SK-N-SH (cell line): ENCODE data around the gene PIK3CA. TPM values are rescaled to one million over a fixed set of nuclear protein-coding genes. Genes with fewer than 3 reads are reported as not detected.

Experiments
- CTCF ChIA-PET: fragments of 300-600, 350-600 bp; formaldehyde crosslinking; extraction: SDS; loops from one replicate; lab custom pipeline; 2021; lab: Yijun Ruan, JAX
- POLR2A ChIA-PET: fragments of 350-600 bp; sonication (Branson Sonifier 250); formaldehyde crosslinking; extraction: SDS; loops from one replicate; lab custom pipeline; 2020; ENCODE audit warnings: antibody characterized with exemption, inconsistent platforms; lab: Yijun Ruan, JAX
- DNase-seq: peaks from one replicate; pipeline ENCODE4 v3.0.0; 2012
- H2AFZ ChIP-seq: fragments of 200-600 bp; sonication (generic); 2 replicates; pipeline ENCODE4 v1.8.1; 2016; ENCODE audit warnings: antibody characterized with exemption, mild to moderate bottlenecking, low read depth
- H3F3A ChIP-seq: fragments of 200-600 bp; sonication (generic); replicated peaks from 2 replicates; pipeline ENCODE3; 2016; ENCODE audit warnings: antibody characterized with exemption, mild to moderate bottlenecking; ENCODE audit not compliant: insufficient read depth
- H3K27ac ChIP-seq, 2 experiments: fragments of 200-500 bp in 1 of 2; fragments of 200-600 bp in 1 of 2; sonication (Bioruptor generic) in 1 of 2; sonication (generic), shearing (Covaris generic) in 1 of 2; 2 replicates each; pipeline versions ENCODE4 v1.5.1 to v1.6.1; 2014 to 2016; ENCODE audit warnings: low read depth in 2 of 2, inconsistent platforms in 1 of 2, low read length in 1 of 2, mild to moderate bottlenecking in 1 of 2, mixed read lengths in 1 of 2
- H3K27me3 ChIP-seq: fragments of 200-600 bp; sonication (generic), shearing (Covaris generic); 2 replicates; pipeline ENCODE4 v1.6.1; 2016; ENCODE audit warnings: mixed run types; ENCODE audit not compliant: insufficient read depth
- H3K36me3 ChIP-seq, 2 experiments: fragments of 200-500 bp in 1 of 2; fragments of 200-600 bp in 1 of 2; sonication (Bioruptor generic) in 1 of 2; sonication (generic) in 1 of 2; replicated peaks in 1 of 2; 2 replicates each; pipeline versions ENCODE3 to v1.5.1; 2014 to 2016; ENCODE audit warnings: low read length in 1 of 2, mild to moderate bottlenecking in 1 of 2; ENCODE audit not compliant: insufficient read depth in 2 of 2, control insufficient read depth in 1 of 2
- H3K4me1 ChIP-seq, 2 experiments: fragments of 200-500 bp in 1 of 2; fragments of 200-600 bp in 1 of 2; sonication (Bioruptor generic) in 1 of 2; sonication (generic), shearing (Covaris generic) in 1 of 2; 2 replicates each; pipeline versions ENCODE4 v1.5.1 to v1.6.1; 2014 to 2016; ENCODE audit warnings: low read depth in 1 of 2, low read length in 1 of 2, mixed run types in 1 of 2; ENCODE audit not compliant: insufficient read depth in 2 of 2, control insufficient read depth in 1 of 2
- H3K4me2 ChIP-seq: fragments of 200-600 bp; sonication (generic), shearing (Covaris generic); 2 replicates; pipeline ENCODE4 v1.6.1; 2017; ENCODE audit warnings: mixed run types
- H3K4me3 ChIP-seq, 2 experiments: fragments of 200-500 bp in 1 of 2; fragments of 200-600 bp in 1 of 2; sonication (Bioruptor generic) in 1 of 2; sonication (generic), shearing (Covaris generic) in 1 of 2; 2 replicates each; pipeline versions ENCODE4 v1.5.1 to v1.8.1; 2014 to 2016; ENCODE audit warnings: low read depth in 2 of 2, inconsistent platforms in 1 of 2, low read length in 1 of 2, mild to moderate bottlenecking in 1 of 2, mixed read lengths in 1 of 2, moderate library complexity in 1 of 2
- H3K79me2 ChIP-seq: fragments of 200-600 bp; sonication (generic); 2 replicates; pipeline ENCODE4 v1.8.1; 2017; ENCODE audit warnings: mild to moderate bottlenecking; ENCODE audit not compliant: insufficient read depth
- H3K9ac ChIP-seq: fragments of 200-600 bp; sonication (generic); 2 replicates; pipeline ENCODE4 v1.6.1; 2017; ENCODE audit warnings: mixed run types
- H3K9me2 ChIP-seq: fragments of 200-600 bp; sonication (generic); 2 replicates; pipeline ENCODE4 v1.6.1; 2017; ENCODE audit warnings: mixed run types
- H3K9me3 ChIP-seq: fragments of 200-600 bp; sonication (generic); 2 replicates; pipeline ENCODE4 v1.6.1; 2017; ENCODE audit warnings: mixed run types, mild to moderate bottlenecking, moderate library complexity
- H4K20me1 ChIP-seq: fragments of 200-600 bp; sonication (generic); 2 replicates; pipeline ENCODE4 v1.6.1; 2017; ENCODE audit warnings: mild to moderate bottlenecking, mixed run types; ENCODE audit not compliant: insufficient read depth
- FOXJ3 ChIP-seq: sonication (generic); formaldehyde crosslinking; IDR thresholded peaks from 2 replicates; pipeline ENCODE4 v1.5.1; 2020; ENCODE audit warnings: mild to moderate bottlenecking, missing genetic modification reagents
- FOXM1 ChIP-seq: IDR thresholded peaks from 2 replicates; pipeline ENCODE4 v1.4.0; 2012; ENCODE audit warnings: low read depth, mild to moderate bottlenecking
- MXI1 ChIP-seq: IDR thresholded peaks from 2 replicates; pipeline ENCODE4 v1.6.1; 2012; ENCODE audit warnings: mild to moderate bottlenecking, low read depth, low read length, improper control_type of control experiment
- NFIC ChIP-seq: IDR thresholded peaks from 2 replicates; pipeline ENCODE4 v1.4.0; 2012; ENCODE audit warnings: borderline replicate concordance
- SMC3 ChIP-seq: IDR thresholded peaks from 2 replicates; pipeline ENCODE4 v1.6.1; 2012; ENCODE audit warnings: low read depth, low read length, improper control_type of control experiment
- ZBTB33 ChIP-seq: IDR thresholded peaks from 2 replicates; pipeline ENCODE4 v1.4.0; 2012; ENCODE audit warnings: low read depth, borderline replicate concordance
- WGBS: methylation state at CpG from one replicate; pipeline ENCODE4 v1.1.6; 2017; ENCODE audit warnings: low lambda C conversion rate; 5-methylcytosine and 5-hydroxymethylcytosine counted together
- polyA plus RNA-seq, 3 experiments: library from polyadenylated mRNA; depleted of rRNA; stranded (reverse); fragments of >200 nt; gene quantifications; 2 replicates each; pipeline ENCODE4 v1.2.3, GENCODE V29; 2012
- TF ChIP-seq, protein P1 (sequence below): fragments of 200-600 bp; sonication (generic); IDR thresholded peaks from 2 replicates; pipeline ENCODE4 v1.6.1; 2017; ENCODE audit warnings: antibody characterized with exemption, mild to moderate bottlenecking, moderate library complexity
- TF ChIP-seq, protein P2 (sequence below): IDR thresholded peaks from 2 replicates; pipeline ENCODE4 v1.4.0; 2012; ENCODE audit warnings: low read depth, borderline replicate concordance

PIK3CA gene
- polyA plus RNA-seq, 1 of the 3 experiments (the other 2 are of a cell fraction) = 3.2 TPM

DNA sequence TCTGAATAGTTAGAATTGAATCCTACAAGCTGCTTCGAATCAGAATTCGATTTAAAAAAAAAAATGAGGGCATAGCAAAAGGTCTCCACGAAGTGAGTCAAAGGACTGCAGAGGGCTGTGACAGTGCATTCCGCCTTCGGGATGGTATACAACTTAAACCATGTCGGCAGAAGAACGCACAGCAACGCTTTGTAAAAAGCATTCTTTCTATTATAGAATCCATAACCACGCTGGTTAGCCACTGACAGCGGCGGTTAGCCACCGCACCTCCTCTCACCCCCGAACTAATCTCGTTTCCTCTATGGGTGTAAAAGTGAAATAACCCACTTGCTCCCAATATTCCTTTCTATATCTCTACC is 664 bp upstream of the PIK3CA start:
- Histone ChIP-seq H3K9me2 (peaks cover under 1% of the 10 kb centered on the region; the same call in 1 of the 2 replicates), H3K4me3 (peak overlapping the region; percentile 72 to 95), H3K27ac (peak overlapping the region; percentile 83 to 87), H3K4me1 (peaks cover 4 to 7% of the 10 kb centered on the region in 2 experiments; a peak in 3 of 4 replicates), H2AFZ (peak overlapping the region; percentile 97), H3K4me2 (peak overlapping the region; percentile 84), H4K20me1 (peaks cover 25% of the 10 kb centered on the region), H3K36me3 (no peaks in the 10 kb centered on the region), H3K9me3 (no peaks in the 10 kb centered on the region), H3K79me2 (peaks cover 37% of the 10 kb centered on the region), H3K27me3 (no peaks in the 10 kb centered on the region), H3F3A (peaks cover 16% of the 10 kb centered on the region), H3K9ac (peak overlapping the region; percentile 90)
- no peak for DNase-seq
- CTCF ChIA-PET = interaction anchor here (0.8 to 5.1 kb wide), 18 partner anchors 10 to 175 kb away, joined by 3 to 42 read pairs (median 4); partner anchors contain the start of gene ZNF639
- POLR2A ChIA-PET = interaction anchor here (1.1 kb wide), 1 partner anchor 168 kb away, joined by 3 read pairs; no protein-coding TSS in a partner anchor
- 1% methylated on average over 14 of the region's 14 CpGs for WGBS
- TF ChIP-seq, protein P1, sequence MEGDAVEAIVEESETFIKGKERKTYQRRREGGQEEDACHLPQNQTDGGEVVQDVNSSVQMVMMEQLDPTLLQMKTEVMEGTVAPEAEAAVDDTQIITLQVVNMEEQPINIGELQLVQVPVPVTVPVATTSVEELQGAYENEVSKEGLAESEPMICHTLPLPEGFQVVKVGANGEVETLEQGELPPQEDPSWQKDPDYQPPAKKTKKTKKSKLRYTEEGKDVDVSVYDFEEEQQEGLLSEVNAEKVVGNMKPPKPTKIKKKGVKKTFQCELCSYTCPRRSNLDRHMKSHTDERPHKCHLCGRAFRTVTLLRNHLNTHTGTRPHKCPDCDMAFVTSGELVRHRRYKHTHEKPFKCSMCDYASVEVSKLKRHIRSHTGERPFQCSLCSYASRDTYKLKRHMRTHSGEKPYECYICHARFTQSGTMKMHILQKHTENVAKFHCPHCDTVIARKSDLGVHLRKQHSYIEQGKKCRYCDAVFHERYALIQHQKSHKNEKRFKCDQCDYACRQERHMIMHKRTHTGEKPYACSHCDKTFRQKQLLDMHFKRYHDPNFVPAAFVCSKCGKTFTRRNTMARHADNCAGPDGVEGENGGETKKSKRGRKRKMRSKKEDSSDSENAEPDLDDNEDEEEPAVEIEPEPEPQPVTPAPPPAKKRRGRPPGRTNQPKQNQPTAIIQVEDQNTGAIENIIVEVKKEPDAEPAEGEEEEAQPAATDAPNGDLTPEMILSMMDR = peak; percentile 45
- TF ChIP-seq MXI1 = peak; percentile 92
- no peak for TF ChIP-seq NFIC

DNA sequence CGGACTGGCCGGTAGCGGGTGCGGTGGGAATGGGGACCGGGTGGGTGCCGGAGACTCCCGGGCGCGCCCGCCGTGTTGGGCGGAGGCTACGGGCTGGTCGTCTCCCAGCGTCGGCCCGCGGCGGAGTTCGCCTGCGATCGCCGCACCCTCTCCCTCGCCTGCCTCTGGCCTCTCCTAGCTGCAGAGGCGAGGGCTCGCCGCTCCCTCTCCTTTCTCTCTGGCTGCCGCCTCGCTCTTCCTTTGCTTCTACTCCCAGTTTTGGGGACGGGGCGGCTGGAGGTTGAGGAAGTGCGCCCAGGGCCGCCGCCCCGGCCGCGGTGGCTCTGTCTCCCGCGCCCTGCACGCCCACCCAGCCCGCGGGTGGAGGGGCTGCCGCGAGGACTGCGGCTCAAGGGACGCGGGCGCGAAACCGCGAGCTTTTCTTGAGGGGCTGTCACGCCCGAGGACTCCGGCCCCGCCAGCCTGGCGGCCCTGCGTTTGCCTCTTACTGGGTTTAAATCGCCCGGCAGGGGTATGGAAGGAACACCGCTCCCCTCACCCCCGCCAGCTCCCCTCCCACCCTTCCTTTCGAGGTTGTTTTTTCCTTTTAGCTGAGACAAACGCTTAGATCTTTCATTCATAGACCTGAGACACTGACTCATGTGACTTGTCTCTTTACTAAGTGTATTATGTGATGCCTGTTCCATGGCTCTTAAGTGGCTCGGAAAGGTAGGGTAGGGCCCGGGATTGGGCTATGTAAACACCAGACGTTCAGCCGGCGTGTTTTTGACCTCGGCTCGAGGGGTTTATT is 654 bp downstream of the PIK3CA start:
- TF ChIP-seq FOXJ3 (CRISPR knock-in tag) = no peak
- no peak for TF ChIP-seq FOXM1
- peak; percentile 71 for TF ChIP-seq MXI1
- TF ChIP-seq ZBTB33 = no peak
- TF ChIP-seq, protein P2, sequence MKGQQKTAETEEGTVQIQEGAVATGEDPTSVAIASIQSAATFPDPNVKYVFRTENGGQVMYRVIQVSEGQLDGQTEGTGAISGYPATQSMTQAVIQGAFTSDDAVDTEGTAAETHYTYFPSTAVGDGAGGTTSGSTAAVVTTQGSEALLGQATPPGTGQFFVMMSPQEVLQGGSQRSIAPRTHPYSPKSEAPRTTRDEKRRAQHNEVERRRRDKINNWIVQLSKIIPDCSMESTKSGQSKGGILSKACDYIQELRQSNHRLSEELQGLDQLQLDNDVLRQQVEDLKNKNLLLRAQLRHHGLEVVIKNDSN = no peak
- no peak for TF ChIP-seq SMC3
- TF ChIP-seq, all 33 proteins: peak for 1
- peak overlapping the region; percentile 71 for H3K4me2 ChIP-seq
- H3K27ac ChIP-seq = peak overlapping the region; percentile 83 to 94
- DNase-seq = no peak
- H3K4me1 ChIP-seq = peaks cover 4 to 7% of the 10 kb centered on the region in 2 experiments; a peak in 3 of 4 replicates
- under 1% methylated on average over 30 of the region's 70 CpGs for WGBS
- peaks cover 50% of the 10 kb centered on the region for H3K79me2 ChIP-seq
- peak overlapping the region; percentile 54 for H2AFZ ChIP-seq
- no peaks in the 10 kb centered on the region for H3K9me2 ChIP-seq
- H3K36me3 ChIP-seq = no peaks in the 10 kb centered on the region
- H4K20me1 ChIP-seq = peaks cover 30% of the 10 kb centered on the region
- H3K9ac ChIP-seq = peak overlapping the region; percentile 90
- ChIA-PET POLR2A (interaction anchor here (1.2 to 1.6 kb wide), 2 partner anchors 12 to 85 kb away, joined by 3 to 4 read pairs; no protein-coding TSS in a partner anchor), CTCF (interaction anchor here (0.8 to 5.1 kb wide), 10 partner anchors 11 to 171 kb away, joined by 3 to 42 read pairs (median 5); no protein-coding TSS in a partner anchor)
- H3K4me3 ChIP-seq = peak overlapping the region; percentile 72 to 95
- peaks cover 16% of the 10 kb centered on the region for H3F3A ChIP-seq
- H3K27me3 ChIP-seq = no peaks in the 10 kb centered on the region
- no peaks in the 10 kb centered on the region for H3K9me3 ChIP-seq
